GM12801 (cell line): ENCODE data around the gene FRMD4A.

Experiments
- CTCF ChIP-seq: IDR thresholded peaks from one replicate; pipeline ENCODE4 v1.5.1; 2011; ENCODE audit warnings: control low read depth; ENCODE audit not compliant: insufficient read length; ENCODE audit errors: extremely low read depth

The FRMD4A gene

GRCh38 chr10:14330388-14331061 lies at the start of gene FRMD4A:
TSS of gene FRMD4A (minus strand) at chr10:14330924.
- TF ChIP-seq CTCF, result no peak

GRCh38 chr10:14379556-14380280 lies 49.0 kb upstream of the FRMD4A start:
- TF ChIP-seq CTCF, result no peak

- TF ChIP-seq CTCF, result no peak
Measured at GRCh38 chr10:14378387-14378960, 47.8 kb upstream of the FRMD4A start.

GRCh38 chr10:14377591-14378175 lies 47.0 kb upstream of the FRMD4A start:
- TF ChIP-seq CTCF, result no peak

- TF ChIP-seq CTCF, result no peak
Measured at GRCh38 chr10:14374745-14375445, 44.2 kb upstream of the FRMD4A start.

- TF ChIP-seq CTCF, result no peak
Measured at GRCh38 chr10:14372606-14373005, 41.9 kb upstream of the FRMD4A start.

GRCh38 chr10:14371581-14371980 lies 40.9 kb upstream of the FRMD4A start:
- no peak for TF ChIP-seq CTCF
